Measurements from ENCODE around the gene TFAP2A.

The TFAP2A gene

DNA sequence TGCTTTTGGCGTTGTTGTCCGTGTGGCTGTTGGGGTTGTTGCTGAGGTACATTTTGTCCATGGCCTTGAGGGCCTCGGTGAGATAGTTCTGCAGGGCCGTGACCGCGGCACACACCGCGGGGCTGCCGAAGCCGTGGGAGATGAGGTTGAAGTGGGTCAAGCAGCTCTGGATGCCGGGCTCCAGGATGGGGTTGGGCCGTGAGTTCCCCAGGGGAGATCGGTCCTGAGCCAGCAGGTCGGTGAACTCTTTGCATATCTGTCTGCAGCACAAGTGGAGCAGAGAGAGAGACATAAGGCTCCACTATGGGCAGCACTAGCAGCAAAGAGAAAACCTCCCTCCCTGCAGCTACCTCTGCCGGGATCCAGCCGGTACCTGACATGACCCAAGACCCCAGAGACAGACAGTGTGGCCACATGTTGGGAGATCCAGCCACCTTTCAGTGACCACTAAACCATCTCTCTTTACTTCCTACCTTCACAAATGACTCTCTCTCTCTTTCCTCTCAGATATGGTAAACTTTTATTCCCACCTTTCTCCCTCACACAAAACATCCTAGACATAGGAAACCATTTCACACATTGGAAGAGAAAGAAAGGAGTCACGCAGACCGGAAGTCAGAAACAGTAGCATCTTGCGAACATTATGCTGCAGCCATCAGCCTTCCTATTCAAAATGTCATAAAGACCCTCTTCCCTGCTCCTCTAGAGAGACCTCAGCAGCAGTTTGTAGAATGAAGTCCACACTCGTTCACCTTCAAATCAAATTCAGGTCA is 16.2 kb downstream of the TFAP2A start:
- DNase-seq, result no peak

DNA sequence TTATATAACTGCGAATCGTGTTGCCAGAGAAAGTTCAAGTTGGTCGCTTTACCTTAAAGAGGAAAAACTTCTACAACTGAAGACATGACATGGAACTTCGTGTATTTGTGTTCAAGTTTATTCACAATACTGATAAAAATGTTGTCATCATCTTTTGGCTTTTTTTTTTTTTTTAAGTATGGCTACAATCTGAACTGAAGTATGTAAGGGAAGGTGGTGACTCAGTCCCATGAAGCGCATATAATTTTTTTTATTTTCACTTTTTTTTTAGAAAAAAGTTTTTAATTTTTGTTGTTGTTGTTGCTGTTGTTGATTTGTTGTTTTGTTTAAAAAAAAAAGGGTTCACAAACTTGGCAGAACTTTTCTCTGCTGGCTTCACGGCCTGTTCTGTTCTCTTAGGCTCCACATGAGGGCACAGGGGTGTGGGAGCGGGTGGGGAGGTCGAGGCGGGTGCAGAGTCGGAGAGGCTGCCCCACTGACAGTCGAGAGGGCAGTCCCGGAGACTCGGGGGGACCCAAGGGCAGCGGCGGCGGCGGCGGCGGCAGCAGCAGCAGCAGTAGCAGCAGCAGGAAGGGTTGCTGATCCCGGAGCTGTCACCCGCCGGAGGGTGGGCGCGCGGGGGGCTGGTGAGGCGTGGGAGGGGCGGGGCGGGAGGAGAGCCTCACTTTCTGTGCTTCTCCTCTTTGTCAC is 17.0 kb downstream of the TFAP2A start:
- no peak for DNase-seq

DNA sequence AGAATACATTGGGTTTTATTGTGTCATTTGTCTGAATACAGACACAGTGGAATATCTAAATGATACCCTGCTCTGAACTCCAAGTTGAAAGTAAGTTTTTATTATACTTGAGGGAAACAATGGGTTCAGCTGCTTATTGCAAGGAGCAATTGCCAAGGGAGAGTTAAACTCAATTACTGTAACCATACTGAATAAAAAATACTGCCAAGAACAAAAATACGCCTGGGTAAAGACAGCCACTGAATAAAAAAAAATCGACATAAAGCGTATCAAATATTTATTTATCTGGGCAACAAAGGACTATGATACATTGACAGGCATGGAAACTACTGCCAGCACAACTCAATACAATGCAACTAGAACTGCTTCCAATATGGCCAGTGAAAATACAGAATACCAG is 18.1 kb downstream of the TFAP2A start:
- DNase-seq, result no peak

DNA sequence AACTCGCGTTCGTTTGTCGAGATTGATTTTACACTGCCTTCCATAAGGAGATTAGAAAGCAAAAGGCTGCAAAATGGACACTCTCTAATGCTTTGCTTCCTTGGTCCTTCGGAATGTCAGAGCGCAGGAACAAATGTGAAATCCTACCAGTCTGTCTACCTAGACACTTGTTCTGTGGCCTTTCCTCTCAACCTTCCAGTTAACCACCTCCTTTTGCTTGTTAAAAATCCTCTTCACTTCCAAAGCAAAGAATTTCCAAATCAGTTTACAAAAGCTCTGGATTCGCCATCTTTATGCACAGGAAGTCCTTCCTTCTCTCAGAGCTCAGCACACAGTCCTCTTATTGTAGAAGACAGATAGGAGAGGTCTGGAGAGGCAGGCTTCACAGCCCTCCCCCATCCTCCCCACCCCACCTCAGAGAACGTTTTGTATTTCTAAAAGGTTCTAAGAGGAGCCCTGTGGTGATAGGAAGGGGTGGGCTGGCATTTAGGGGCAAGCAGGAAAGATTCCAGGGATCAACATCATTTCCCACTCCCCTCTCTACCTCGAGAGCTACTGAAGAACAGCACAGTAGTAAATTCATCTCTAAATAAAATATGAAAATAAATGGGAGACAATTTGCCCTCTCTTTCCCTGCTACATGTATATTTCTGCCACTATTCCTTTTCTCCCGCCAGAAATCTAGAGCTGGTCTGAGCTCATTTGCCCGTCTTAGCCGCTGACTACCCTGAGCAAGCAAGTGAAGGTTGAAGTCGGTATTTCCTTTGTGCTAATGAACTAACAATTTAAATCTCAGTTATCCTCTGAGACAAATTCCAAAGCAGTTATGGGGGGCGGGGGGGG is 18.9 kb downstream of the TFAP2A start:
- DNase-seq, result no peak

DNA sequence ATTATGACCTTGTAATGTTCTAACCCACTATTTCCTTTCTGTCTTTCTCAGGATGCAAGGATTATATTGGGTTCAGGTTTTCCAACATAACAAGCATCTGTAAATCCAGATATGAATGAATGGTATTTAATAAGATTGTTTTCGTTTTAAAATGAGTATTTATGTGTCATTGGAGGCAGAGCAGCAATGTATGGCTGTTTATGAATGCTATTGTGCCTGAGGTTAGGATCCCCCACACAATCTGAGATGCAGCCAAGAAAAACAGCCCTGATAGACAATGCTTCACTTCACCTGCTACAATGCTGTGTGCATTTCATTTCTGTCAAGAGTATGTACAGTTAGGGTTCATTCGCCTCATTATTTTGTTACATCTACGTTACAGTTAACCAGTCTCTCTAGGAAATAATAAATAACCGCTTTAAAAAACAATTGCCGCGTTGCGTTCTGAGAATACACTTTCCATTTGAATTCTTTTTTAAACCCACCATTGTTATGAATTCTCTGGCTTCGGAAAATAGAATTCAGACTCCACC is 19.6 kb downstream of the TFAP2A start:
- no peak for DNase-seq

DNA sequence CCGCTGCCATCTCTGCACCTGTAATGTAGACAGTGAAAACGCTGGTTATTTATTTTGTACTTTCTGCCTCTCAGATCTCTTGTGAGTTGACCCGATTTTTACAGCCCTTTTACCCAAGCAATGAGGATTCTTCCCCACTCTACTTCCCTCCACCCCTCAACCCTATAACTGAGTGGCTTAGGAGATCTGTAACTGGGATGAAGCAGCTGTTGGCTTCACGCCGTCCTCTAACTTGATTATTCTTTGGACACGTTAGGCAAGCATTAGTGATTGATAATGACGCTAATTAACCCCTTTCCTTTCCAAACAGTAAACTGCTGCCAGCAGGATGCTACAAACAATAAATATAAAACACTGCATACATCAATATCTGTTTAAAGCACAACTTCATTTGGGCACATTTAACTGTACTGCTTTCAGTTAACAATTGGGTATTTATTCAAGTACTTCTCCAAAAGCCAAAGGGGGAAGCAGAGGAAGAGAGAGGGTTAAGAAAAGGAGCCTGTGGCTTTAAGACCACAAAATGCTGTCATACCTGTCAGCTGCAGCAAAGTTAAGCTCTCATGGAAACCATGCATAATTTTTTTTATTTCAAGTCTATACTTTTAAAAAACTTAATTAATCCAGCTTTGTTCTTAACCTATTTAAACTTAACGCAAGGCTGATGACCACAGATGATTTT is 21.2 kb downstream of the TFAP2A start:
- DNase-seq, result no peak

DNA sequence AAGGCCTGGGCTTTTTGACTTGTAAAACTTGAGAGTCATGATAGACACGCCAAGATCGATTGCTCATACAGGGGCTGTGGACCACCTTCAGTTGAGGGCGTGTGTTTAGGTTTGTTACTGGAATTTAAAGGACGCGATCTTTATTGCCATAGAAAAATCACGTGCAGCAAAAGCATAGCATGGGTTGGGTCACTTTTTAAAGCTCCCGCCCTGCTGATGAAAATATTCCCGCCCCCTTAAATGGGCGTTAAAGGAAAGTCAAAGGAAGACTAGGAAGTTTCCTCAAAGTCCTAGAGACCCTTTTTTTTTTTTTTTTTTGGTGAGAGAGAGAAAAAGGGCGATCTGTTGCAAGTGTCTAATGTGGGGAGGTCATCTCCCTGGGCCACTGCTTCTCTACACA is 23.1 kb downstream of the TFAP2A start:
- DNase-seq, result no peak

DNA sequence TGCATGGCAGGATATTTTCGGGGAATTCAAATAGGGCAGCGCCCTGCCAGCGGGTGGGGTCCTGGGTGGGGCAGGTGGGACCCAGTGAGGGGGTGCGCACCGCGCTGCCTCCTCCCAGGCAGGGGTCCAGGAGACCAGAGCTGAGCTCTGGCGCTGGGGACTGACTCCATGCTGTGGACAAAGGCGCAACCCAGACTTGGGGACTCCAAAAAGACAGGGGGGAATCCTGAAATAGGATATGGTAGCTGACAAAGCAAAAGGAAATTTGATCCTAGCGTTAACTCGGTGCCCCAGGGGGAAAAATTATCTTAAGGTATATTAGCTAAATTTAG is 23.6 kb downstream of the TFAP2A start:
- DNase-seq, result no peak

DNA sequence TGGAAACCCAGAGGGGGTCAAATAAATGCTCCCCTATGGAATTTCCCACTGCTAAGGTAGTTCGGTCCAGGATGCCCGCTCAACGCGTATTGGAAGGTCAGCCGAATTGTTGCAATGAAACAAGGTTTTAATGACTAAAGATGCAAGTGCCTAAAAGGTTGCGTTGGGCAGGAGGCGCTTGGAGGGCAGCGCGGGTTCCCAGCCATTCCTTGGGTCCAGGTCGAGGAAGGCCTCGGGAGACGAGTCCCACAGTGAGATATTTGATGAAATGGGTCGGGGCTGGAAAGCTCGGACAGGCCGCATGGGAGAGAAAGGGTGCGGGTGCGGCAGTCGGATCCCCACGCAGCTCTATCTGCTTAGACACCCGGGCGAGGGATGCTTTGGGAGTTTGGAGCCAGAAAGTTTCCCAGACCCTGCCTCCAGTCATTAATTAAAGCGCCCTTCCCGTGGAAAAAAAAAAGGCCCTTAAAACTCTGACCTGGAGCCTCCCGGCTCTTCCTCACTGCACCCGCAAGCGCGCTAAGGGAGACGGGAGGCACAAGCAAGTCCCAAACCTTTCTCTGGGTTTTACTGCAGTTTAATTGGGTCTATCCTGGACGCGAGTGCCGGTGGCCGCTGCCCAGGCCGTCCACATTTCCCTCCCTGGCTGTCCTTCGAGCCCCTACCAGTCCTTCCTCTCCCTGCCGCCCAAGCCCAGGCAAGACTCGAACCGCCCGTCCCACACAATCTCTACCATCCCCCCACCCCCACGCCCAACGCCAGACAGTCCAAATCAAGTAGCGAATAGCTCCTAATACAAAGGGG is 24.2 kb downstream of the TFAP2A start:
- no peak for DNase-seq

DNA sequence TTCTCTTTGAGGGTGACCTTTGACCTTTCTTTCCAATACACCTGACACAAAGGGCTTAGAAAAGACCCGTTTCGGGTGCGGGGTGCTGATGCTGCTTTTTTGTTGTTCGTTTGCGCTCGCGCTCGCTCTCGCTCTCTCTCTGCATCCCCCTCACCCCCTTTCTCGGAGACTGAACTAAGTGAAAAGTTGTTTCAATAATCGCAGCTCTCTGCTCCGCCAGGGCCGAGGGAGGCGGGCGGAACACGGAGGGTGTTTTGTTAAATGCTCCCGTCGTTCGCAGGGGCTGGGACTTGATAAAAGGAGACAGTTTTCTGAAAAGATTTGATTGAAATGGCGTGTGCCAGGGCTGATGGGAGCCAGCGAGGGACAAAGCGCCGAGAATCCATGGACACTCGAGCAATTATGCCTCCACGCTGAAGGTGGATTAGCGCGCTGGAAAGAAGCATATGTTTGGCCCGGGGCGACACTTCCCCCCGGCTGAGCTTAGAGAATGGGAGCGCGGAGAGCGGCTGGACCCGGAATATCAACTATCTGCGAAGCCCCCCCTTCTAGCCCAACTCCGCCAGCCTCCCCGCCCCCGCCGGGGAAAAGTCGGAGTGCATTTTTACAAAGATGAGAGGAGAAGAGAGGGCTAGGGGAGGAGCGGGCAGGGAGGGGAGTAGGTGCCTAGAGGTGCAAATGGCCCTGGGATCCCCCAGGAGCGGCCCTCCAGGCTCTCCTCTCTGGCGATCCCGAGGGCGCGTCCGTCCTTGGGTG is 25.0 kb downstream of the TFAP2A start:
- DNase-seq, result no peak

DNA sequence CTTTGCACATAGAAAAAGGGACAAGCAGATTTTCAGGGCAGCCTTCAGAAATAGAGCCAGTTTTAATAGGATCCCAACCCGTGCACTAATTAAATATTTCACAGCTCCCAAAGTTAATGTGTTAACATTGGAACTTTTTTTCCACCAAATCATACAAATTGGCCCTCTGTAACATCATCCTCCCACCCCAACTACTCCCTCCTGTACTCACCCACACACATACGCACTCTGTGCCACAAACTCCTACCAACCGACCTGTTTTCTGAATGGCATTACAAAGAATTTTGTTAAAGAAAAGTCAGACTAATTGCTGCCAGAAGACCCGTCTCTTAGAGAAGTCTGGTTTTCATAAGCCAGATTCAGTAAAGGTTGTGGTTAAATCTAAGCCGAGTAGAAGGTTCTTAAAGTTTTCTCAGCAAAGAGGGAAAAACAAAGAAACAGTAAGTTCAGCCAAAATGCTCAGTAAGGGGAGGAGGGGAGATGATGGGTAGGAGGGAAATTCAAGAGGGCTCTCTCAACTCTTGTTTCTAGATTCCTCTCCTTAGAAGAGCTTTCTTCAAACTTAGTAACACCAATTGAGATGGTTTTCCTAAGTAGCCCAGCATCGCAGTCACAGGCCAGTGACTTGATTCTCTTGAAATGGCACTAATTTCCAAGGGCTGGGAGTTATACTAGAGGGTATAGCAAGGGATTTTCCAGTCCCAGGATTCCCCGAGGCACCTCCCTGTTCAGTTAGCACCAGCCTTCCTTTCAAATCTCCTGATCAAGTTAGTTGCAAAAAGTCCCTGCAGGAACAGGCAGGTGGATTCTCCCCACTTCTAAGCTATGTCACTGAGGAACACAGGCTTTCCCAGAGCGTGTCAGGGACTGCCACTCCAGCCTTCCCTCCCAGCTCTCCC is 27.9 kb downstream of the TFAP2A start:
- DNase-seq, result no peak

DNA sequence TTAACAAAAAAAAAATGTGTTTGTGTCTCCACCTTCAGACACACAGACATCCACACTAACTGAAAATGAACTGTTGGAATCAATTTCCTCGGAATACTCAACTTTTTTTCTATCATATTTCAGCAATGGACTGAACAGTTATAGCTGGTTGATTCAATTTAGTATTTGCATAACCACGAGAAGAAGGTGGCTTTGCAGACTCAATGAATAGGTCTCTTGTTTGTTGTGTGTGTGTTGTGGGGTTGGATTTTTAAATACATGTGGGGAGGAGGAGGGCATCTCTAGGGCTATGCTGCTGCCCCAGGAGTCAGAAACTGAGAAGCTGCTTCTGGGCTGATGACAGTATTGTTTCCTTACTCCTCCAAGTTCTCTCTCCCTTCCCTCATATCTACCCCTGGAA is 28.7 kb downstream of the TFAP2A start:
- no peak for DNase-seq

DNA sequence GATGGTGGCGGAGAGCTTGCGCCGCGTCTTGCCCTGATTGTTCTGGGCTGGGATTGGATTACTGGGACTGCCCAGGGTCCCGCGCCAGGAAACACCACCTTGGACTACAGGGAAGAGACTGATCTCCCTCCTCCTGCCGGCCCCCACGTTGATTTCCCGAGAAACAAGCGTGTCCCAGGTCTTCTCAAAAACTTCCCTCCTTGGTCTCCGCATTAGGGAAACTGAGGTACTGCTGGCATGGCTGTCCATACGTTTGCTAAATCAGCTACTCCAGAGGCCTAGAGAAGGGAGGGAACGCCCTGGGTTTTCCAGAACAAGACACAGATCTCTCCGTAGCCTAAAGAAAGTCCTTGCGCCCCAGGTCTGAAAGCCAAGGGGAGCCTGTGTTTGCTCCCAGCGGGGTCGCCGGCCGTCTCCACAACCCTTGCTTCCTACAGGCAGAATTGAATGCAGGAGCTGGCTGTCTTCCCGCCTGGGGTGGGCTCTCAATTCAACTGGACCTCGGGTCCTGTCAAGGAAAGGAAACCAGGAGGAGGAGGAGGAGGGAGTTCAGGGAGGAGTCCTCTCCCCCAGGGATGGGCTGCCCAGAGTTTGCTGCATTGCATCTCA is 29.2 kb downstream of the TFAP2A start:
- DNase-seq, result no peak

DNA sequence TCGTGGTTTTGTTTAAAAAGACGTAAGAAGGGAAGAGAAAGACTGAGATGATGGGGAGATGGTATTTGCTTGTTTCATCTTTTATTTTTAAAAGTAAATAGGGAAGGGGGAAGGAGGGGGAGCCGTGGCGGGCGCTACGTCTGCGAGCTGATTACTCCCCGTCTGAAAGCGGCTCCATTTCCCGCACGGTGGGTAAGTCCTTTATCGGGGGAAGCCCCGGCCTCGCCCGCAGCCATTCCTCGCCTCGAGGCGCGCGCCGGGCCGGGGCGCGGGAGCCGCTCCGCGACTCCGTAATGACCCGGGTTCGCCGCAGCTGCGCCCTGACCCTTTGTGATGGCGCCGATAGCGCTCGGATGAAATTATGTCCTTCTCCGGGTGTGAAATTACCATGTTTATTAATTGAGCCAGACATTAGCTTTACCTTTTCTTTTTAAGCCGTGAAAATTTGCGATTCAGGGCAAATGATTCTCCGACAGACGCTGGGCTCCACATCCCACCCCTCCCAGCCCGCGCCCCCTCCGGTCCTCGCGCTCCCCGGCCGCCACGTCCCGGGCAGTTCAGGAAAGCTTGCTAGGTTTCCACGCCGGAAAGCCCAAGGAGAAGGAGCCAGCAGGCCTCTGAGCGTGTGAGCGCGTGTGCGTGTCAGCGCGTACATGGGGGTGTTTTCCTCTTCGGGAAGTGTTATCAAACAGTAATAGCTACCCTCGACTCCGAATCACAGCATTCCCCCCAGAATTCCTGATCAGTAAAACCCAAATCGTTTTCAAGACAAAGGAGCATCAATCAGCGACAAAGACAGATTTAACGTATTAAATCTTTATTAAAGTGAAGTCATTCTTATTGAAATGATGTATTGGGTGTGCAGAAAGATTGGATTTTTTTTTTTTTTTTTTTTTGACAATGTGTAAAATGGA is 30.0 kb downstream of the TFAP2A start:
- DNase-seq, result no peak

DNA sequence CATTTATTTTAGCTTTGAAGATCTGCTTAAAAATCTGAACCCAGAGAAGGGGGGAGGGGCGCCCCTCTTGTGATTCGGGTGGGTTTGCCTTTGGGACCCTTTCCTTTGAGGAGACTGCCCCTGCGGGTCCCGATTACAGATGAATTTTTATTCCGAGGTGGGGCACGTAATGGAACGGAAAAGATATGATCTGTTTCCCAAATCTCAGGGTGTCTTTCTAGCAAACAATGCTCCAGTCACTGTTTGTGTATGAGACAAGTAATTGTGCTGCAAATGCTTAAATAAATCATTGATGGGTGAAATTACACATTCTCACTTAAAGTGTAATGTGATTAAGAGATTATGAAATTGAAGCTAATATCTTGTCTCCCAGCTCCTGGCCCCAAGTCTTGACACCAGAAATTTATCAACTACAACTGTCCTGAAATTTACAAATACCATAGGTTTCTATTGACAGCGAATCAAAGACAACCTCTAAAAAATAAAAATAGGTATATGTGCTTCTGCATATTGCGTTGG is 30.7 kb downstream of the TFAP2A start:
- DNase-seq, result no peak

DNA sequence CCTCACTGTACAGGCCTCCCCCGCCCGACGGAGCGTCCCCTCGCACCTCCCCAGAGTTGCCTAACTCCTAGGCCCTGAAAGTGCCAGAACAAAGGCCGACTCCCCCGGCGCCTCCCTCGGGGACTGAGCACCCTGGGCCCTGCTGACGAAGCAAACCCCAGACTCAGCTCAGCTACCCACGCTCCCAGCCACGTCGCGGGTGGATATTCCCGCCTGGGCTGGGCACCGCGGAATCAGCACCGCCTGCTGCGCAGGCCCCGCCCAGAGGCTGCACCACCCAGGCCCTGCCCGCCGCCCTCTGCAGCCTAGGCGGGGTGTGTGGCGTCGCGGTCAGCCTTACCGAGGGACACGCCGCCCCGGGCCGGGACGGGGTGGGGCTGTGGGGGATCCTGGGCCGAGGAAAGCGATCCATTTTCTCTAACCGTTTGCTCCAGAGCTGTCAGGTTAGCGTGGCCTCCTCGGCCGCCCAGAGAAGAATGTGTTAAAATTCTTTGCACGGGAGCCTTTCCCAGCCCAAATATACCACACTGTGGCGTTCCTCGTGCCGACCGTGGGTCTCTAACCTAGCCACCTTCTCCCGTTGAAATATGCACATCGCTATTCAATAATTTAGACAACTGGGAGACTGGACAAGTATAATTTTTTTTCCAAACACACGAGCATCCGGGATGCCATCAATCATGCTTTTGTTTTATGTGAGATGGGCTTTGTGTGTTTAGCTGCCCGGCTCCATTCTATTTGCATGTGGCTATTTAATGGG is 31.4 kb downstream of the TFAP2A start:
- DNase-seq, result no peak

DNA sequence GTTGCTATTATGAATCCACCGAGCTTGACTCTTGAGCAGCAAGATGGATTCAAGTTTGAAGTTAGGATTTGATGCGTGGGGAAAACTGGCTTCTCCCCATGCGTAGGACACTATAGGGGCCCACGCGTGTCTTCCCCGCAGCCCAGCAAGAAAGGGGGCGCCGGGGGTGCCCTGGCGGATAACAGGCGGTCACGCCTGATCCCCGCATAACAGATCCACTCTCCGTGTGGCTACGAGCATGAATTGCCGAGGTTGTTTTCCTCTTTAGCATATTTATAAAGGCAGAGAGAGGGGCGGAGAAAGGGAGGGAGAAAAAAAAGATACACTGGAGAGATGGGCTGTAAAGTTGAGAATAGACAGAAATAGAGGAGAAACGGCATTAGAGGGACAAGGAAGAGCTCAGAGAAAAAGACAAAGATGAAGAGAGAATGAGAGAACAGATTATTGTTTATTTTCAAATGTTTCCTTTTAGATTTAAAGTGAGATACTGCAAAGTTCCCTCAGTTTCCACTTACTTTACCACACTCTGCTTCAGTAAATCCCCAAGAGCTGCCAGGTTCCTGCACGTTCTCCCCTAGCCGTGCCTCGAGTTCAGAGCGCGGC is 32.0 kb downstream of the TFAP2A start:
- no peak for DNase-seq

All from hematopoietic multipotent progenitor cell treated with erythropoietin and hydrocortisone succinate and interleukin-3 and kit ligand, for 8 days (in vitro differentiated cells).